Measurements from ENCODE around the gene JPH4.
"Not testable (repeated sequence)": the region's sequence is repeated elsewhere in the genome, so short reads cannot be mapped to it uniquely, and the experiment has no call there.

JPH4 gene

DNA sequence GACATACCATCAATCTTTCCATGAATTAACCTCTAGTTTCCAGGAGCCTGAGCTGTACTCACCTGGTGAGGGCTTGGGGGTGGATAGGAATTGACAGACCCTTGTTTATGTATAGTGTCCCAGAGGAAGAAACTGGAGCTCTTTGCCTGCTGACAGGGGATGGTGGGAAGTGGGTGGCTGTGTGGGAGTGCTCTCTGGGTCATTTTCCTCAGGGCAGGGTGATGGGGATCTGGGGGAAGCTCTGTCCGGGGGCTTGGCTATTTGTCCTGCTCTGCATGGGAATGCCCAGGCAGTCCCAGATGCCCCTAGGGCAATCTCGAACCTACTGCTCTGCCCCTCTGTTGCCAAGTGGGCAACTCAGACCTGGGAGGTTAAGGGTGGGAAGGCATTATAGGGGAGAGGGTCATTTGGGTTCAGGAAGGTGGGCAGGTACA is 35.8 kb upstream of the JPH4 start:
- ChIA-PET POLR2A (no interaction called here), CTCF (interaction anchor here (0.8 to 11.1 kb wide), 6 partner anchors 11 to 272 kb away, joined by 3 to 119 read pairs (median 14); no protein-coding TSS in a partner anchor)
- DNase-seq (ENCODE audit: extremely low spot score) = no peak
- TF ChIP-seq, protein P1, sequence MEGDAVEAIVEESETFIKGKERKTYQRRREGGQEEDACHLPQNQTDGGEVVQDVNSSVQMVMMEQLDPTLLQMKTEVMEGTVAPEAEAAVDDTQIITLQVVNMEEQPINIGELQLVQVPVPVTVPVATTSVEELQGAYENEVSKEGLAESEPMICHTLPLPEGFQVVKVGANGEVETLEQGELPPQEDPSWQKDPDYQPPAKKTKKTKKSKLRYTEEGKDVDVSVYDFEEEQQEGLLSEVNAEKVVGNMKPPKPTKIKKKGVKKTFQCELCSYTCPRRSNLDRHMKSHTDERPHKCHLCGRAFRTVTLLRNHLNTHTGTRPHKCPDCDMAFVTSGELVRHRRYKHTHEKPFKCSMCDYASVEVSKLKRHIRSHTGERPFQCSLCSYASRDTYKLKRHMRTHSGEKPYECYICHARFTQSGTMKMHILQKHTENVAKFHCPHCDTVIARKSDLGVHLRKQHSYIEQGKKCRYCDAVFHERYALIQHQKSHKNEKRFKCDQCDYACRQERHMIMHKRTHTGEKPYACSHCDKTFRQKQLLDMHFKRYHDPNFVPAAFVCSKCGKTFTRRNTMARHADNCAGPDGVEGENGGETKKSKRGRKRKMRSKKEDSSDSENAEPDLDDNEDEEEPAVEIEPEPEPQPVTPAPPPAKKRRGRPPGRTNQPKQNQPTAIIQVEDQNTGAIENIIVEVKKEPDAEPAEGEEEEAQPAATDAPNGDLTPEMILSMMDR (IDR thresholded peaks at IDR 0.05; ENCODE audit: control extremely low read depth, extremely low read depth, low read depth, missing control alignments) = no peak

DNA sequence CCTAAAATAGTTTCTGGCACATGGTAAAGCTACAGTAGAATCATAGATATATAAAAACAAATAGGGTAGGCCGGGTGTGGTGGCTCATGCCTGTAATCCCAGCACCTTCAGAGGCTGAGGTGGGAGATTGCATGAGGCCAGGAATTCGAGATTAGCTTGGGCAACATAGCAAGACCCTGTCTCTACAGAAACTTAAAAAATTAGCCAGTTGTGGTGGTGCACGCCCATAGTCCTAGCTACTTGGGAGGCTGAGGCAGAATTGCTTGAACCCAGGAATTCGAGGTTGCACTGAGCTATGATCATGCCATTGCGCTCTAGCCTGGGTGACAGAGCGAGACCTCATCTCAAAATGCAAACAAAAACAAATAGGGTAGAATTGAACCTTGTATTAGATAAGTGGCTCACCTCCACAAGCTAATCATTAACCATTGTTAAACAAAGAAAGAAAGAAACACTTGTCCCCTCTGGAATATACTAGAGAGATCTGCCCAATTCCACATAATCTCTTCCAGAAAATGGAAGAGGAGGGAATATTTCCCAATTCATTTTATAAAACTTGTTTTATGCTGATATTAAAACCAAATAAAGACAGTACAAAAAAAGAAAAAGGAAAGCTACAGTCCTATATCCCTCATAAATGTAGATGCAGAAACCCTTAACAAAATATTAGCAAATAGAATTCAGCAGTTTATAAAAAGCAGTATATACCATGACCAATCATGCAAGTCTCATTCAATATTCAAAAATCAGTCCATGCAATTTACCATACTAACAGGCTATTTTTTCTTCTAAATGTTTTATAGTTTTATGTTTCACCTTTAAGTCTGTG is 34.9 kb upstream of the JPH4 start:
- CTCF ChIA-PET = interaction anchor here (0.8 to 11.1 kb wide), 4 partner anchors 11 to 24 kb away, joined by 3 to 119 read pairs (median 58); no protein-coding TSS in a partner anchor
- TF ChIP-seq, protein P1 (IDR thresholded peaks at IDR 0.05; ENCODE audit: control extremely low read depth, extremely low read depth, low read depth, missing control alignments) = no peak
- POLR2A ChIA-PET = no interaction called here
- DNase-seq (ENCODE audit: extremely low spot score) = no peak

DNA sequence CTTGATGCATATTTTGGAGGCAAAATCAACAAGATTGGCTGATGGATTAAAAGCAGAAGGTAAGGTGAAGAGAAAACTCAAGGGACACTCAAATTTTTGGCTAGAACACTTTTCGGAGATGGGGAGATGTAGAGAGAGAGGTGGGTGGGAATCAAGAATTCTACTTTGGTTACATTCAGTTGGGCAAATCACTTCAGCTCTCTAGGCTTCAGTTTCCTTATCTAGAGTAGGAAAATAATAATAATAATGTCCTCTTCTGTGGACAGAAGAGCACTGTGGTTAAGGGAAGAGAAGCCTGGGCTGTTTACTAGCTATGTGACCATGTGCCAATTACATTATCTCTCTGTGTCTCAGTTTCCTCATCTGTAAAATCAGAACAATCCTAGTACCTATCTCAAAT is 34.2 kb upstream of the JPH4 start:
- TF ChIP-seq, protein P1 (IDR thresholded peaks at IDR 0.05; ENCODE audit: control extremely low read depth, extremely low read depth, low read depth, missing control alignments) = no peak
- ChIA-PET POLR2A (no interaction called here), CTCF (interaction anchor here (0.7 to 11.1 kb wide), 5 partner anchors 13 to 81 kb away, joined by 3 to 119 read pairs (median 22); no protein-coding TSS in a partner anchor)
- DNase-seq (ENCODE audit: extremely low spot score) = no peak

DNA sequence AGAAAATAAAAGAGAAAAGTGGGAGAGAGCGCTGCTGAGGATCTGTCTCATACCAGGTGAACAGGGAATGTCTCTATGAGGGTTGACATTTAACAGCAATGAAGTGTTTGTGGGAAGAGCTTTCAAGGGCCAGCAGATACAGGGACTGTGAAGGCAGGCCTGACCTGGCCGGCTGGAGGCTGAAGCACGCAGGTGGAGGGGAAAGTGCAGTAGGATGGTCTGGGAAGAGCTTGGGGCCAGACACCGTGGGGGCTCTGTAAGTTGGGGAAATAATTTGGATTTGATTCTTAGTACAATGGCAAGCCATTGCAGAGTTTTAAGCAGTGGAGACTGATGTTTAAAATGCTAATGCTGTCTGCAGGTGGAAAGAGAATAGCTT is 33.8 kb upstream of the JPH4 start:
- TF ChIP-seq, protein P1 (IDR thresholded peaks at IDR 0.05; ENCODE audit: control extremely low read depth, extremely low read depth, low read depth, missing control alignments) = no peak
- ChIA-PET CTCF (interaction anchor here (0.7 to 11.1 kb wide), 6 partner anchors 13 to 298 kb away, joined by 3 to 119 read pairs (median 14); no protein-coding TSS in a partner anchor), POLR2A (no interaction called here)
- DNase-seq (ENCODE audit: extremely low spot score) = no peak

DNA sequence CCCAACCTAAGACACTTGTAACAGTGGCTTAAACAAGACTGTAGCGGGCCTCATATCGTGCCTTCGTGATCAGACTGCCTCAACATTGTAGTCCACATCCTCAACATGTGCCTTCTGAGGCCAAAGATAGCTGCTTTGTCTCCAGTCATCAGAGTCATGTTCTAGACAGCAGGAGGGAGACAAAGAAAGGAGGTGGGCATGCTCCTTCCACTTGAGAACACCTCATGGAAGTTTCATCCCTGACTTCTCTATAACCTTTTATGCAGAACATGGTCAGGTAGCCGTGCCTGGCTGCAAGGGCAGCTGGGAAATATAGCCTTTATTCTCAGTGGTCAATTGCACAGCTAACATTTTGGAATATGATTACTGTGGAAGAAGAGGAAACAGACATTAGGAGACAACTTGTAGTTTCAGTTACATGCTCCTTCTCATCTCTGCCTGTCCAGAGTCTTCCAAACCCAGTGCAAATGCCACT is 32.3 kb upstream of the JPH4 start:
- TF ChIP-seq, protein P1 (IDR thresholded peaks at IDR 0.05; ENCODE audit: control extremely low read depth, extremely low read depth, low read depth, missing control alignments) = no peak
- ChIA-PET POLR2A (no interaction called here), CTCF (interaction anchor here (0.9 to 11.1 kb wide), 8 partner anchors 10 to 319 kb away, joined by 3 to 119 read pairs (median 5); no protein-coding TSS in a partner anchor)
- DNase-seq (ENCODE audit: extremely low spot score) = no peak

DNA sequence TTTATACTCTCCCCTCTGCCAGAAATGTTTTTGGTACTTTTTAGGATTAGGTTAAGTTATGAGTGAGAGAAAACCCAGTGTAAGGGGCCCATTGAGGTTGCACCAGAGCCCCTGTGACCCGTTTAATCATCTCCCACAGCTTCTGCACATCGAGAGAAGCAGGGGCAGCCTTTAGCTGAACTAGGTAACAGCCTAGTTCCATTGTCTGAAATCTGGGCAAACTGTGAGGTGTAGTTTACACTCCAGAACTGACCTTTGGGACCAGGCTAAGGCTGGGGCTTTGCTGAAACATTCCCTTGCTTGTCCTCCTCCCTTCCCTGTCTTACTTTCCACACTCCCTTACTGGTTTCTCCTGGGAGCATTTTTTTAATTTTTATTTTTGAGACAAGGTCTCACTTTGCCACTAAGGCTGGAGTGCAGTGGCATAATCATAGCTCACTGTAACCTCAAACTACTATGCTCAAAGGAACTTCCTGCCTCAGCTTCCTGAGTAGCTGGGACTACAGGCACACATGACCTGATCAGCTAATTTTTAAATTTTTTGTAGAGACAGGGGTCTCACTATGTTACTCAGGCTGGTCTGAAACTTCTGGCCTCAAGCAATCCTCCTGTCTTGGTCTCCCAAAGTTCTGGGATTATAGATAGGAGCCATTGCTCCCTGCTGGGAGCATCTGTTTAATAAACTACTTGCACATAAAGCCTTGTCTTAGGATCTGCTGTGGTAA is 31.7 kb upstream of the JPH4 start:
- DNase-seq (ENCODE audit: extremely low spot score) = no peak
- ChIA-PET CTCF (interaction anchor here (0.9 to 11.1 kb wide), 8 partner anchors 9 to 320 kb away, joined by 3 to 119 read pairs (median 5); no protein-coding TSS in a partner anchor), POLR2A (no interaction called here)
- TF ChIP-seq, protein P1 (IDR thresholded peaks at IDR 0.05; ENCODE audit: control extremely low read depth, extremely low read depth, low read depth, missing control alignments) = no peak

DNA sequence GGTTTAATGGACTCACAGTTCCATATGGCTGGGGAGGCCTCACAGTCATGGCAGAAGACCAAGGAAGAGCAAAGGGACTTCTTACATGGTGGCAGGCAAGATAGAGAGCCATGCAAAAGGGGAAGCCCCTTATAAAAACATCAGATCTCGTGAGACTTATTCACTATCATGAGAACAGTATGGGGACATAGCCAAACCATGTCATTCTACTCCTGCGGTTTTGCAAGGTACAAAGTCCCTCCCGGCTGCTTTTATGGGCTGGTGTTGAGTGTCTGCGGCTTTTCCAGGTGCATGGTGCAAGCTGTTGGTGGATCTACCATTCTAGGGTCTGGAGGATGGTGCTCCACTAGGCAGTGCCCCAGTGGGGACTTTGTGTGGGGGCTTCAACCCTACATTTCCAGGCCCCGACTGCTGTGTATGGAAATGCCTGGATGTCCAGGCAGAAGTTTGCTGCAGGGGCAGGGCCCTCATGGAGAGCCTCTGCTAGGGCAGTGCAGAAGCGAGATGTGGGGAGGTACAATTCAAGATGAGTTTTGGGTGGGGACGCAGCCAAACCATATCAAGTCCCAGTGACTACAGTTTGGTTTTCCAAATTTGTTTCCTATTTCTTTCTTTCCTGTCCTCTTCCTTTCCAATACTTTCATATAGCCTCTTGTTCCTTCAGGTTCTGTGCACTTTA is 31.0 kb upstream of the JPH4 start:
- DNase-seq (ENCODE audit: extremely low spot score); POLR2A ChIA-PET: not testable (repeated sequence)
- CTCF ChIA-PET = interaction anchor here (1.3 to 11.1 kb wide), 3 partner anchors 15 to 23 kb away, joined by 3 to 119 read pairs (median 95); no protein-coding TSS in a partner anchor

Data from GM10248 (cell line).